Astrocyte of the hippocampus (primary cell): ENCODE data around the gene SLC10A3.
A peak's percentile ranks its signal among the peaks of the same experiment; 100 is the strongest.
"Not testable (repeated sequence)": the region's sequence is repeated elsewhere in the genome, so short reads cannot be mapped to it uniquely, and the experiment has no call there.

ENCODE experiments used
- DNase-seq: peaks from one replicate; pipeline ENCODE4 v3.0.0; 2011; ENCODE audit warnings: low read depth, low spot score

Gene SLC10A3

GRCh38 chrX:154509455-154509854 lies 19.0 kb upstream of the SLC10A3 start:
- DNase-seq, result no peak

- no peak for DNase-seq
Observed at GRCh38 chrX:154508384-154508745, 17.9 kb upstream of the SLC10A3 start.

GRCh38 chrX:154507673-154508383 lies 17.4 kb upstream of the SLC10A3 start:
- no peak for DNase-seq

- DNase-seq, result no peak
Observed at GRCh38 chrX:154506483-154507332, 16.3 kb upstream of the SLC10A3 start.

GRCh38 chrX:154505734-154506133 lies 15.3 kb upstream of the SLC10A3 start:
- peak; percentile 34 for DNase-seq

GRCh38 chrX:154502989-154503388 lies 12.6 kb upstream of the SLC10A3 start:
- no peak for DNase-seq

GRCh38 chrX:154502098-154502497 lies 11.7 kb upstream of the SLC10A3 start:
- DNase-seq, result no peak

GRCh38 chrX:154501423-154501822 lies 11.0 kb upstream of the SLC10A3 start:
- DNase-seq, result not testable (repeated sequence)

- not testable (repeated sequence) for DNase-seq
Observed at GRCh38 chrX:154496591-154497137, 6.2 kb upstream of the SLC10A3 start.

GRCh38 chrX:154495472-154495922 lies 5.1 kb upstream of the SLC10A3 start:
- no peak for DNase-seq

GRCh38 chrX:154494715-154495114 lies 4.3 kb upstream of the SLC10A3 start:
- DNase-seq, result no peak

GRCh38 chrX:154490021-154490413 lies 412 bp downstream of the SLC10A3 start:
- DNase-seq, result peak; percentile 68

- no peak for DNase-seq
Observed at GRCh38 chrX:154489182-154489581, 1.2 kb downstream of the SLC10A3 start.

- DNase-seq, result no peak
Observed at GRCh38 chrX:154488336-154489075, 1.9 kb downstream of the SLC10A3 start.

GRCh38 chrX:154487518-154488290 lies 2.7 kb downstream of the SLC10A3 start:
- no peak for DNase-seq

GRCh38 chrX:154486396-154487207 lies 3.8 kb downstream of the SLC10A3 start, which contains the start of gene UBL4A:
Gene UBL4A, minus strand, starts transcription at chrX:154486615. Its CDS starts 31 bp downstream, at chrX:154486584.
- peak; percentile 77 for DNase-seq

- DNase-seq, result peak; percentile 46
Observed at GRCh38 chrX:154486052-154486395, 4.4 kb downstream of the SLC10A3 start.

- DNase-seq, result no peak
Observed at GRCh38 chrX:154485150-154486051, 5.0 kb downstream of the SLC10A3 start.
